ENCODE measurements around the gene PPFIA1. TPM values are rescaled to one million over a fixed set of nuclear protein-coding genes. Genes with fewer than 3 reads are reported as not detected.

PPFIA1 gene
- total RNA-seq, 1 donor from 2014 or later, result 21.9 TPM

DNA sequence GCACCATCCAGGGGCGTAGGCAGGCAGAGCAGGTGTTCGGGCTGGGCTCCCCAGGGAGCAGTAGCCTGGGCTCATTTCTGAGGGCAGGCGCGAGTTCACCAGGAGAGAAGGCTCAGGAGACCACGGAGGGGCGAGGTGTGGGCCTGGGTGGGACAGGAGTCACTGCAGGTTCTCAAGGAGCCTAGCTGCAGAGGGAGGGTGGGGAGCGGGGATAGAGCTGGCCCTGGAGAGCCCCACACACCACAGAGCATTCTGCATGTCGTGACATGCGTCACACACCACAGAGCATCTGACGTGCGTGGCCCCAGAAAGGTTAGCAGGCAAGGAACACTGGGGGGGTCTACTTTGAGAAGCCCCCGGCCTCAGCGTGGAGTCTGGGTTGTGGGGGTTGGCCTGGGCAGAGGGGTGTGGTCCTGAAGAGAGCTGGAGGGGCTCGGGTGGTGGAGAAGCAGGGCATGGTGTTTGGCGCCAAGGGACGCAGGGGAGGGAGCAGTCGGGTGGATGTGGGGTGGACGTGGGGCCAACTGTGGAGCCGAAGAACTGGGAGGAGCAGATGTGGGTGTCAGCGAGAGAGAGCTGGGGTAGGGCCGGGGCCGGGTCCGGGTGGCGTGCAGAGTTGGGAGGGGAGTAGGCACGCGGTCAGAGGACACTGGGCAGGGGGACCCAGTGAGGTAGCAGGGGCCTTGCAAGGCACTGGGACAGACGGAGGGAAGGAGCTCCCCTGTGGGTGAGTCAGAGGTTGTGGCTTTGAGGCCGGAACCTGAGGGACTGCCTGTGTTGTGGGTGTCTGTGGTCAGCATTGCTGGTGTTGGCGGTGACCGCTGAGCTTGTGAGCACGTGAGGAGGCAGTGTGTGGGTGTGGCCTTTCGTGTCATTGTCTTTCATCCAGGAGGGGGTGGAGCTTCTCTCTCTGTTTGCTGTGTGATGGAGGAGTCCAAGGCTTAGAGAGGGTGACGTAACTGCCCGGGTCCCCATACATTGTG is 153.3 kb downstream of the PPFIA1 start:
- ATAC-seq, result no peak
- no peak for DNase-seq (ENCODE audit: low spot score)

DNA sequence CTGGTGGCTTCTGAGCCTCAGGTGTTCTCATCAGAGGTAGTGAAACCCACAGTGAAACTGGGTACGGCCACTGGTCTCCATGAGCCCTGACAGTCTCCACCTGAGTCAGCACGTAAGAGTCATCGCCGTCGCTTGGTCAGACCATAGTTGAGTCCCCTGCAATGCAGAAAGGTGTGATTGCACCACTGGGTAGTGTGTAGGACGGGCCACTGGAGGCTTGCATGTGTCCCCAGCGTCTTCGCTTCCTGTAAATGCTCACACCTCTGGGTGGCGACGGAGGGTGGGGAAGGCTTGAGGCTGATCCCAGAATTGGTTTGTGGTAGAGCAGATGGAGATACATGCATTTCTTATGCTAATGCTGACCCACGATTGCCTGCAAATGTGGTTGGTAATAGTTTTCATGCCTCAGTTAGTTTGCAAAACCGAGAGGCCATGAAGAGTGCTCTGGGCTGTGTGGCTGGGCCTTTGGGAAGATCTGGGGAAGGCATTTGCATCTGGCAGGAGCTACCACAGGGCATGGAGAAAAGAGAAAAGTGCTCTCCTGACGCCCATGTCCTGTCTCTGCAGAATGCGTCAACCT is 154.4 kb downstream of the PPFIA1 start:
- no peak for ATAC-seq
- no peak for DNase-seq (ENCODE audit: low spot score)

DNA sequence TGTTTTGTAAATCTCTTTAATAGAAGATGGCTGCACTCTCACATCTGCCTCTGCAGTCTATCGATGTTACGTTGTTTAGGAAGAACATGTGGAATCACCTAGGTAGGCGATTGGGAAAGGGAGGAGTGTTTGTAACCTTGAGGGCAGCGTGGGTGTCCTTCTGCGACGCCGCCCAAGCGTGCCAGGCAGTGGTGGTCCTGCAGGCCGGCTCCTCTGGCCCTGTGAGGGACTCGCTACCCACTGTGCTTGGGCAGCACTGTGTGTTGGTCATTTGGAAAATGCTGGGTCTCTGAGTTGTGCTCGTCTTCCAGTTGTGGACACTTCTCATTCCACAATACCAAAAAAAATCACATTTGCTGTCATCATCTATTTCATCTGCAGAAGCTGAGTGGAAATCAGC is 156.9 kb downstream of the PPFIA1 start:
- DNase-seq (ENCODE audit: low spot score), result no peak

DNA sequence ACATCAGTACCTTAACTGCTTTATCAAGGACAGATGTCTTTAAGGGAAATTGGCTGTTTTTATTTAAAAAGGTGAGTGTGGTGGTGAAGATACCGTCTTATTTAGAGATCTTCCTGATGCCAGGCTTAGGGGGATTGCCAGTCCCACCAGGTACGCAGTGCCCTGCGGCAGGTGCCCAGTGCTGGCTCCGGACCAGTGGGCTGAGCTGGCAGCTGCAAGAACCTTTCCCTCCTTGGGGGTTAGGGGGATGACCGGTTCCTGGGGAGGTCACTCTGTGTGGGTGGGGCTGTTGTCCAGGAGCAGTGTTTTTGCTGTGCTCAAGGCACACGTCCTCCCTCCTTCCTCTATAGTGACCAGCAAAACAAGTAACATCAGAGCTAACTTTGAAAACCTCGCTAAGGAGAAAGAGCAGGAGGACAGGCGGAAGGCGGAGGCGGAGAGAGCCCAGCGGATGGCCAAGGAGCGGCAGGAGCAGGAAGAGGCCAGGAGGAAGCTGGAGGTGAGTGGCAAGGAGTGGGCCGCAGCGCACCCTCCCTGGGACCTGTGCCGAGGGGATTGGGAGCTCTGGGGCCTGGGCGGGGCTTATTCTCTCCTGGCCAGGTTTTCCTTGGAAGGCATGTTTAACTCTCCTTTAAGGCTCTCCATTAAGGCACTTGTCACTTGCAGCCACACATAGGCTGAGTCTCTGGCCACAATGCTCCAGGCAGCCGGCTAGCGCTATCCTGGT is 158.4 kb downstream of the PPFIA1 start:
- no peak for ATAC-seq

More for the DNA sequence above, 156.9 kb downstream of the PPFIA1 start:
- ATAC-seq, result no peak

DNA sequence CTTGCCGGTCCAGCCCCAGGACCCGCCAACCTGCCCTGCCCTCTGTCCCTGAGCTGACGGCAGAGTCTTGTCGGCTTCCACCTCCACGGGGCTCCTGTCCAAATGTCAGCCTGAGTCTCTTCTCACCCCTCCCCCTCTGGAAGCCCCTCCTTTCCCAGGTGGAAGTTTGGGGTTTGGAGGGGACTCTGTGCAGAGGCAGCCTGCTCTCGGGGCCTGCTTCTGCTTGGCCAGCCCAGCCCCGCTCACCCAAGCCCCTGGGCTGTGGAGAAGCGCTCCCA is 158.9 kb downstream of the PPFIA1 start:
- DNase-seq (ENCODE audit: low spot score) (no peak), ATAC-seq (no peak)

More for the DNA sequence above, 158.4 kb downstream of the PPFIA1 start:
- no peak for DNase-seq (ENCODE audit: low spot score)

DNA sequence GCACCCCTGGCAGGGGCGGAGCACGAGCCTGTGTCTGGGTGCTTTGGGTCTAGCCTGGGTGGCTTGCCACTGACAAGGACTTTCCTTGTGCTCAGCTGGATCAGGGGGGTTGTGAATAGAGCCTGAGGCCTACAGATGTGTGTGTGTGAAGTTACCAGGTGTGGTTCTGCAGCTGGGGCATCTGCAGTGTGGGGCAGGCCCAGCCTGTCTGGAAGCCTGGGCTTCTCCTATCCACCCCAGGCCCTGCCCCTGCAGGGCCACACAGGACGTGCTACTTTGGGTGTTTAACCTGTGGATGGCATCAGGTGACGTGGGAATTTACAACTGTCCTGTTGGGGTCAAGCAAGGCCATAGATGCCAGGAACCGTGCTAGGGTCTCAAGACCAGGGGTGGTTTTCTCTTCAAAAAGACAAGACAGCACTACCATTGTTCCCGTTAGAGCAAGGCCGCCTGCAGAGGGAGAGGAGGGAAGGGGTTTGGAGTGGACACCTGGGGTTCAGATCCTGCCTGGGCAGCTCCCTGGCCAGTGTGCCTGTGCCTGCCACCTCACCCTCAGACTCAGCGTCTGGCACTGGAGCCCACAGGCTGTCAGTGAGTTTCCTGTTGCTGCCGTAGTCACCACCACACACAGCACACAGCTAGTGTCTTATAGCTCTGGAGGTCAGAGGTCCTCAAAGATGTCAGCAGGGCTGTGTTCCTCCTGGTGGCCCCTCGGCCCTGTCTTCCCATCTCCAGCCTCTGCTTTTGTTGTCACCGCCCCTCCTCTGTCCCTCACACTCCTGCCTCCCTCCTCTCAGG is 159.4 kb downstream of the PPFIA1 start:
- ATAC-seq (no peak), DNase-seq (ENCODE audit: low spot score) (no peak)

DNA sequence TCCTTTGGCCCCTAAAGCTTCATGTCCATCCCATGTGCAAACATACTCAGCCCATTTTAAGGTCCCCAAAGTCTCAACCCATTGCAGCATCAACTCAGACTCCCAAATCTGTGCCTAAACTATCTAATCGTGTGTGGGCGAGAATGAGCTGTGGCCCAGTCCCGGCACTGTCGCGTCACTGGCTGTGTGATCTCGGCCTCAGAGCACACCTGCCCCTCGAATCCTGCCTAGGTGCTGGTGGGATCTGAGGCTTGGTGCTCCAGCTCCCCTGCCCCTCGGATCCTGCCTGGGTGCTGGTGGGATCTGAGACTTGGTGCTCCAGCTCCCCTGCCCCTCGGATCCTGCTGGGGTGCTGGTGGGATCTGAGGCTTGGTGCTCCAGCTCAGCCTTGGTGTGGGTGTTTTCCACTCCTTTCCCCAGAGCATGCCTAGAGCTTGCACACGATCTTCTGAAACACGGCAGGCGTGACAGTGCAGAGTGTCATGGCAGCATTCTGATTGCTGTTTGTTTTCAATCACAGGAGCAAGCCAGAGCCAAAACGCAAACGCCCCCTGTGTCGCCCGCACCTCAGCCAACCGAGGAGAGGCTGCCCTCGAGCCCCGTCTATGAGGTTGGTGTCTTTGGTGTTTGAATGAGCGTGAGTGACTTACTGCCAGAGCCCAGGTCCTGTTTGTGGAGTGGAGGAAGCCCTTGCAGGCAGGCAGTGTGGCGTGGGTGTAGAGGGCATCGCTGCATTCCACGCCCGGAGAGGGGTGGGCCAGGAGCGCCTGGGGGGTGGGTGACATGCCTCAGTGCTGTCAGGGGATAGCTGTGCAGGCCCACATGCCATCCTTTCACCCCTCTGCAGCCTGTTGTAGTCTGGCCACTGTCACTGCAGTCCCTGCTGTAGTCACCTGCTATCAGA is 160.4 kb downstream of the PPFIA1 start:
- no peak for ATAC-seq
- no peak for DNase-seq (ENCODE audit: low spot score)

DNA sequence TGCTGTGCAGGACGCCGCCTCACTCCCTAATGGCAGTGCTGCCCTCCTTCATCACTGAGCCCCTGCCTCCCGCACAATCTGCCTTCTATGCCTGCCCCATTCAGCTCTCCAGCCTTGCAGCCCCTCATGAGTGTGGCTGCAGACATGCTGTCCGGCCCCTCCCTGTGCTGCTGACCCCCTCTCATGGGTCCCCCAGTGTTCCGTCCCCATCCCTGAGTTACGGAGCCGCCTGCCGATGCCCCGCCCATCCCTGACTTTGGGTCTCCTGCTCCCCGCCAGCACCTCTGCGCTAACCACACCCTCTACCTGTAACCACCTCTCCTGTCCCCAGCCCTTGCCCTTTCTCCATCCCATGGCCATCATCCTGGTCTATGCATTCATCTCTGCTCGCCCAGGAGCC is 161.1 kb downstream of the PPFIA1 start:
- no peak for ATAC-seq
- DNase-seq (ENCODE audit: low spot score), result no peak

DNA sequence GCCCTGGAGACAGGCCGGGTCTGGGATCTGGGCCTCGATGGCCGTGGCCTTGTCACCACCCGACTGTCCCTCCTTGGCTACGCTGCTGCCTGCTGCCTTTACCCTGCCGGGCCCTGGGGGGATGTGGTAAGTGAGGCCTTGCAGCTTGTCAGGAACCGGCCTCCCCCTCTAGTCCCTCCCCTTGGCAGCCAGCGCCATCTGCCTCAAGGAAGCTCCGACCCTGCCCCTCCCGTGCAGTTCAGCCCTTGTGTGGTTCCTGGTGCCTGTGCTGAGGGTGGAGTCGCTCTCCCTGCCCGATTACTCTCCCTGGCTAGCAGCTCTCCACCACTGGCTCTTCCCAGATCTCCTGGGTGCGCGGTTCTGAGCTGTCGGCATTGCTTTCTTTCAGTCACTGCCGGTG is 161.6 kb downstream of the PPFIA1 start:
- ATAC-seq (no peak), DNase-seq (ENCODE audit: low spot score) (no peak)

DNA sequence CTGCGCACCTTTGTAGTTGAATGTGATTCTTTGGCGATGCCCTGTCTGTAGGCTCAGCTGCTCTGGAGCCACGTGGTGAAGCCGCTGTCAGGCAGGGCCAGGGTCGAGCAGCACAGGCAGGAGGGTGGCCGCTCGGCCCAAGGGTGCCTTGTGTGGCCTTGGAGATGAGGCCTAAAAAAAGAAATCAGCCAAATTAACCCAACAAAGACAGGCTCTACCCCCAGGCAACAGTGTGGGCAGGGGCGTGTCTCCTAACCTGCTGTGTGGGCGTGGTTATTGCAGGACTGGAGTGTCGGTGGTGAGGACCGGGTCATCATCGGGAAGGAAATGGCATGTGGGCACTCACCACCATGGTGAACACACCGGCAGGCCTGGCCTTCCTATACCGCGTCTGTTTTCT is 162.1 kb downstream of the PPFIA1 start:
- DNase-seq (ENCODE audit: low spot score) (no peak), ATAC-seq (no peak)

DNA sequence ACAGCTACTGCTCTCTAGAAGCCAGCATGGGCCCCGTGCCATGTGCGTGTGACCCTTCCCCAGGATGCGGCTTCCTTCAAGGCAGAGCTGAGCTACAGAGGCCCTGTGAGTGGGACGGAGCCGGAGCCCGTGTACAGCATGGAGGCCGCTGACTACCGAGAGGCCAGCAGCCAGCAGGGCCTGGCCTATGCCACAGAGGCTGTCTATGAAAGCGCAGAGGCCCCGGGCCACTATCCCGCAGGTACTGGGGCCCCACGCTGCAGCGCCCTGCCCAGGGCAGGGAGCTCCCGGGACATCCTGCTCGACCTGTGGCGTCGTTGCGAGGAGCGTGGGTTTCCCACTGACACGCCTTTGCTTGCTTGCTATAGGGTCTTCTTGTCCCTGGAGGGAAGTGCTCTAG is 162.5 kb downstream of the PPFIA1 start:
- DNase-seq (ENCODE audit: low spot score) (no peak), ATAC-seq (no peak)

DNA sequence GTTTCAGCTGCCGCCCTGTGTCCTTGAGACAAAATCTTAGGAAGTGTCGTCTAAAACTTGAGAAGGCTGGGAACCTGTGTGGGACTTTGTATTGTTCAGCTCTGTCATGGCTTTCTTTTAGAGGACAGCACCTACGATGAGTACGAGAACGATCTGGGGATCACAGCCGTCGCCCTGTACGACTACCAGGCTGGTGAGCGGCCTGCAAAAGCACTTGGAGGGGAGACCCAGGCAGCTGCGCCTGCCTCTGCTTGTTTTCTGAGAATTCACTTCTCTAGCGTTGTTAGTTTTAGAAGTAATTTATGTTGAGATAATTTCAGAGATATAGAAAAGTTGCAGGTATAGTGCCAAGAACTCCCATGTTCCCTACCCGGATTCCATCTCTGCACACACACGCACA is 163.0 kb downstream of the PPFIA1 start:
- ATAC-seq, result no peak

More for the DNA sequence above, 163.0 kb downstream of the PPFIA1 start:
- DNase-seq (ENCODE audit: low spot score), result no peak

Other genes starting within 250 kb of the PPFIA1 start
- gene ANO1, start 192.4 kb upstream of the PPFIA1 start, total RNA-seq, result 260 TPM
- gene FADD, start 67.4 kb upstream of the PPFIA1 start, total RNA-seq, result 9.0 TPM
- gene CTTN, start 127.8 kb downstream of the PPFIA1 start, total RNA-seq, result 71.9 TPM

Measured in left lobe of liver (tissue), 2 donors.